ENCODE data around the gene URM1.

DNA sequence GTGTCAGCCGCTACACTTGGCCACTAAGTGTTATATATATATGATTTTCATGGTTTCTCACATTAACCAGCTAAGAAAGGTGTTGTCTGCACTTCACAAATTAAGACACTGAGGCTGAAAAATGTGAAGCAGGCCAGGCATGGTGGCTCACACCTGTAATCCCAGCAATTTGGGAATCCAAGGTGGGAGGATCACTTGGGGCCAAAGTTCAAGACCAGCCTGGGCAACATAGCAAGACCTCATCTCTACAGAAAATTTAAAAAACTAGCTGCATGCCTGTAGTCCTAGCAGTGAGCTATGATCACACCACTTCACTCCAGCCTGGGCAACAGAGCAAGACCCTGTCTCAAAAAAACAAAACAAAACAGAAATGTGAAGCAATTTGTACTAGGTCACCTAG is 46.8 kb upstream of the URM1 start:
- no peak for TF ChIP-seq POLR2A (IDR thresholded peaks at IDR 0.05)
- TF ChIP-seq, protein P1, sequence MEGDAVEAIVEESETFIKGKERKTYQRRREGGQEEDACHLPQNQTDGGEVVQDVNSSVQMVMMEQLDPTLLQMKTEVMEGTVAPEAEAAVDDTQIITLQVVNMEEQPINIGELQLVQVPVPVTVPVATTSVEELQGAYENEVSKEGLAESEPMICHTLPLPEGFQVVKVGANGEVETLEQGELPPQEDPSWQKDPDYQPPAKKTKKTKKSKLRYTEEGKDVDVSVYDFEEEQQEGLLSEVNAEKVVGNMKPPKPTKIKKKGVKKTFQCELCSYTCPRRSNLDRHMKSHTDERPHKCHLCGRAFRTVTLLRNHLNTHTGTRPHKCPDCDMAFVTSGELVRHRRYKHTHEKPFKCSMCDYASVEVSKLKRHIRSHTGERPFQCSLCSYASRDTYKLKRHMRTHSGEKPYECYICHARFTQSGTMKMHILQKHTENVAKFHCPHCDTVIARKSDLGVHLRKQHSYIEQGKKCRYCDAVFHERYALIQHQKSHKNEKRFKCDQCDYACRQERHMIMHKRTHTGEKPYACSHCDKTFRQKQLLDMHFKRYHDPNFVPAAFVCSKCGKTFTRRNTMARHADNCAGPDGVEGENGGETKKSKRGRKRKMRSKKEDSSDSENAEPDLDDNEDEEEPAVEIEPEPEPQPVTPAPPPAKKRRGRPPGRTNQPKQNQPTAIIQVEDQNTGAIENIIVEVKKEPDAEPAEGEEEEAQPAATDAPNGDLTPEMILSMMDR (IDR thresholded peaks at IDR 0.05): no peak
